SJSA1 (cell line): ENCODE data around the gene HOXA6. TPM values are rescaled to one million over a fixed set of nuclear protein-coding genes. Genes with fewer than 3 reads are reported as not detected.

Experiments used
- DNase-seq, 2 experiments: peaks; one replicate each; pipeline ENCODE4 v3.0.0-alpha.2; 2015 to 2020; ENCODE audit warnings: low spot score in 2 of 2, low read depth in 1 of 2
- H3K27ac ChIP-seq: fragments of 250-450 bp; sonication (Bioruptor Pico); 2 replicates; pipeline ENCODE4 v1.5.1; 2020; ENCODE audit warnings: mild to moderate bottlenecking, moderate library complexity
- H3K27me3 ChIP-seq: fragments of 250-450 bp; sonication (Bioruptor Pico); replicated peaks from 2 replicates; pipeline ENCODE4 v1.5.1; 2020; ENCODE audit warnings: mild to moderate bottlenecking, moderate library complexity
- H3K36me3 ChIP-seq: fragments of 250-450 bp; sonication (Bioruptor Pico); 2 replicates; pipeline ENCODE4 v1.5.1; 2020; ENCODE audit warnings: mild to moderate bottlenecking
- H3K4me1 ChIP-seq: fragments of 250-450 bp; sonication (Bioruptor Pico); replicated peaks from 2 replicates; pipeline ENCODE4 v1.6.1; 2021; ENCODE audit warnings: mild to moderate bottlenecking
- H3K4me3 ChIP-seq: fragments of 250-450 bp; sonication (Bioruptor Pico); 2 replicates; pipeline ENCODE4 v1.5.1; 2020; ENCODE audit warnings: mild to moderate bottlenecking
- H3K9me3 ChIP-seq: fragments of 250-450 bp; sonication (Bioruptor Pico); replicated peaks from 2 replicates; pipeline ENCODE4 v1.5.1; 2020; ENCODE audit warnings: mild to moderate bottlenecking
- total RNA-seq: library from RNA; depleted of rRNA; stranded (reverse); fragments of >200 nt; shearing (Covaris generic); gene quantifications from 2 replicates; pipeline ENCODE4 v1.2.3, GENCODE V29; 2014

HOXA6 gene
- total RNA-seq, 1 experiment from 2014 or later: 0.79 TPM

DNA sequence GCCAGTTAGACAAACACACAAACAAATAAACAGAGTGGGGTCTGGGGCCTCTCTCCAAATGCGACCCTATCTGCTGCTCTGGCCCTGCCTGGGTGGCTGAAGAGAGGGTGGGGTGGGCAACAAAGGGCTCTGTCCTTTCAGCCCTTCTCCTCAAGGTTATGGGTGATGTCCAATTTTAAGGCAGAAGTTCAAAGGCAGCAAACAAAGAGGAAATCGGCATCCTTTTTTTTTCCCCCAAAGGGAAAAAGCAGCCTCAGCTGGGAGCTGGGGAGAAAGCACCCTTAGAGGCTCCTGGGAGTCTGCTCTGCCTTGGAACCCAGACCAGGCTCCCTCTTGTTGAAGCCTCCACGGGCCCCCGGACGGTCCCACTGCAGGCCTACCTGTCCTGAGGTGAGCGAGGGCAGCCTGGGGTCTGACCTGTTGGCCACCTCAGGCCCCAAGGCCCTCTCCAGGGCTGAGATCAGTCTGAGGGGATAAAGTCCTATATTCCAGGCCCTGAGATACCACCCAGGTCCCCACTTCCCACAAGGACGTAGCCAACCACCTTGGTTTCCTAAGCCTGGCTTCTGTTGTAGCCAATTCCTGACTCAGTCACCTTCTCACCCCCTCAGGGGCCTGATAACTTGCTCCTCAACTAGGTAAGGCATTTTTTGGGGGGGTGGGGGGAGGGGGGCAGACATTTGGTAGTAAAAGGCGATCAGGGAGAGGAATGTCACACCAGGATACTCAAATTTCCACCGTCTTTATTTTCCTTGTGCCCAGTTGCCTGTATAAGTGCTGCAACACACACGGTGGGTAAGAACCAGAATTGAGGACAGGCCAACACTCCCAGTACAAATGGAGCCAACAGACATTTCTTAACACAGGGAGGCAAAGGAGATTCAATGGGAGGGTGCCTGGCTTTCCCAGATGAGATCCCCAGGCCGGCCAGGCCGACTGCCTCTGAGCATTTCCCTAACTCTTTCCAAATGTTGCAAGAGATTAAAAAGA lies 33.2 kb upstream of the HOXA6 start:
- Histone ChIP-seq H3K4me3 (peak overlapping the region; percentile 57), H3K27ac (peak overlapping the region; percentile 93), H3K36me3 (peaks cover 20% of the 10 kb centered on the region), H3K9me3 (no peaks in the 10 kb centered on the region), H3K27me3 (no peaks in the 10 kb centered on the region), H3K4me1 (peaks cover 69% of the 10 kb centered on the region)
- peak in 1 of 2 experiments; percentile 71 for DNase-seq

DNA sequence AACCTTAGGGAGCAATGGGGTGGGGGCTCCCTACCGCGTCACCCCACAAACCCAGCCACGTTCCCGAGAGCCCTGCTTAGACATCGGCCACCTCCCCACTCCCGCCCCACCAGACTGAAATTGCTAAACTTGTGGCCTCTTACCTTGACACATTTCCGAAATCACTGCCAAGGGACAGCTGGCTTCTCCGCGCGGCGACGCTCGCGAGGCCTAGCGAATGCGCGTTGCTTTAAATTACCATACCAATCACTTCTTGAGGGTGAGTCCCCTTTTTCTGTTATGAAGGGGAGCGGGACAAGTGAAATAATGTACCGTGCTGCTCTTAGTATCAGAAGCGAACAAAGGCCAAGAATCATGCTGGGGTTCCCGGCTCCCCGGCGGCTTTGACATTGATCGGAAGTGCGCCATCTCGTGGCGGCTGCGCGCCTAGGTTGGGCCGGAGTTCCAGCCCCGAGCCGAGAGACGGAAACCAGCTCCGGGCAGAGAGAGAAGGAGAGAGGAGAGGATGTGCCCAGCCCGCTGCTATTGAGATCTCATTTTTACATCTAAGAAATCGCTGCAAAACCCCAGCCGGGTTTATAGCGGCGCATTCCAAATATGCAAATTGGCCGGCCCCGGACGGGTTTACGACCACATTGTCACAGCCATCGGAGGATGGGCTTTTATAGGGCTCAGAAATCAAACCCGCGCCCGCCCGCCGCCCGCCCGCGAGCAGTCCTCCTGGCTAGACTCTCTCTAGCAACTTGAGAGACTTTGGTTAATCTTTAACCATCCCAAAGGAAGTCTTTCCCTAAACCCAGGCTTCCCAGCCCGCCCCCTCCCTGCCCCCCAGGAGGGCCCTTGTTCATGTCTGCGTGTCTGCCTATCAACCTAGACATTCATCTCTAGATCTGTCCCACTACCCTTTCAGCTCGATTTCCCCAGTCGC lies 32.2 kb upstream of the HOXA6 start:
- peaks cover 22% of the 10 kb centered on the region for H3K36me3 ChIP-seq
- DNase-seq: peak; percentile 86 to 94
- peaks cover 72% of the 10 kb centered on the region for H3K4me1 ChIP-seq
- H3K27me3 ChIP-seq: no peaks in the 10 kb centered on the region
- H3K4me3 ChIP-seq: peak overlapping the region; percentile 57
- peak overlapping the region; percentile 93 for H3K27ac ChIP-seq
- no peaks in the 10 kb centered on the region for H3K9me3 ChIP-seq

DNA sequence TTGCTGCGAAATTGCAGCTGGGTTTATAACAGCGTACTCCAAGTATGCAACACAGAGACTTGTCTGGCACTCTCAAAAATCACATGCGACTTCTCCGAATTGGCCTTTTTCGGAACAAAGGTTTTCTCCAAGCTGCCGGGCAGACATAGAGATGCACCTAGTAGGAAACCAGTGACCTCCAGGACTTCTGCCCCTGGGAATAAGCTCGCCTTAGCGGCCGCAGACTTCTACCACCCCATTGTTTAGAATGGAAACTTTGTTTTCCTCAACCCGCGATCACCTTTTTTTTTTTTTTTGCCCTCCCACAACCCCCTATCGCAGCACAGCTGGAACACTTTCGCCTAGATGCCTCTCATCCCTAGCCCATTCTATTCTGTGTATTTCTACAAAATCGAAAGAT lies 31.5 kb upstream of the HOXA6 start:
- Histone ChIP-seq H3K4me3 (peak overlapping the region; percentile 57), H3K4me1 (peaks cover 77% of the 10 kb centered on the region)

DNA sequence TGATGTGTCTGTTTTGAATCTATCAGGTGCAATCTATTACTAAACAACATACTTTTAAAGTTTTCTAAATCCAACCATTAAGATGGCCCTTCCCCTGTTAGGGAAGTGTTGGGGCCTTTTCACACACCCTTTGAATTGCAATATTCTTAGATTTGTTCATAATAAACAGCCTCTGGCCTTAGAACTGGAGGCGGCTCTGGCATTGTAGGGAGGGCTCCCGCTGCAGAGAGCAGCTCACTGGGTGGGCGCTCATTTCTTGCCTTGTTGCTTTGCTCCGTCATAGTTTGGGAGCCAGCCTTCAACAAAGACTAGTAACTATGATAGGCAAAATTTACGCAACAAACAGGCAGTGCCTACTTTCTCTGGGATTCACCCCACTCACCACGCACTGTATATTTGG lies 30.8 kb upstream of the HOXA6 start:
- H3K27me3 ChIP-seq: no peaks in the 10 kb centered on the region
- peak in 1 of 2 experiments; percentile 79 for DNase-seq
- peak overlapping the region; percentile 57 for H3K4me3 ChIP-seq
- no peaks in the 10 kb centered on the region for H3K9me3 ChIP-seq
- peak overlapping the region; percentile 93 for H3K27ac ChIP-seq
- H3K36me3 ChIP-seq: peaks cover 25% of the 10 kb centered on the region
- peaks cover 78% of the 10 kb centered on the region for H3K4me1 ChIP-seq

More for the DNA sequence above, 31.5 kb upstream of the HOXA6 start:
- peaks cover 19% of the 10 kb centered on the region for H3K36me3 ChIP-seq
- H3K27ac ChIP-seq: peak overlapping the region; percentile 93
- peak in 1 of 2 experiments; percentile 80 for DNase-seq
- H3K27me3 ChIP-seq: no peaks in the 10 kb centered on the region
- no peaks in the 10 kb centered on the region for H3K9me3 ChIP-seq

DNA sequence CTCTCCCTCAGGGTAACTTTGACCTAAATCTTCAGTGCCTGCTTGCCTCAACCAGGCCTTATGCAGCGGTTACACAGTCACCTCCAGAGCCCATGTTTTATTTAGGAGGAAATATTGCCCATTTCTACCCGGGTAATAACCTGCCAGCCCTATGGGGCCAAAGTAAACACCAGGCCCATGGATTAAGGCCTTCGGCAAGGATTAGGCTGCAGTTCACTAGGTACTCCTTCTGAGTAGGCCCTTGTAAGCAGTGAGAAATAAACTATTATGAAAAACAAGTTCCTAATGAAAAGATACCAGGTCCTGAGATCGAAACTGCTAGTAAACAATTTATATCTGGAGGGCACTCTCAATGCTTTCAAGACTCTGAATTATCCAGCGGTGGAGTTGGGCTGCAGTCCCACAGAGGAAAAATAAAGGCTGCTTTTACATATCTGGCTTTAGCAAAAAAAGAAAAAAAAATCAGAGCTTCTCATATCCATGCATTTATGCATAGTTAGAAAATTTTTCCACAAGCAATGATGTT lies 30.3 kb upstream of the HOXA6 start:
- Histone ChIP-seq H3K9me3 (no peaks in the 10 kb centered on the region), H3K4me3 (peak overlapping the region; percentile 57), H3K27ac (peak overlapping the region; percentile 93), H3K36me3 (peaks cover 28% of the 10 kb centered on the region), H3K4me1 (peaks cover 74% of the 10 kb centered on the region), H3K27me3 (no peaks in the 10 kb centered on the region)
- DNase-seq: peak in 1 of 2 experiments; percentile 81

DNA sequence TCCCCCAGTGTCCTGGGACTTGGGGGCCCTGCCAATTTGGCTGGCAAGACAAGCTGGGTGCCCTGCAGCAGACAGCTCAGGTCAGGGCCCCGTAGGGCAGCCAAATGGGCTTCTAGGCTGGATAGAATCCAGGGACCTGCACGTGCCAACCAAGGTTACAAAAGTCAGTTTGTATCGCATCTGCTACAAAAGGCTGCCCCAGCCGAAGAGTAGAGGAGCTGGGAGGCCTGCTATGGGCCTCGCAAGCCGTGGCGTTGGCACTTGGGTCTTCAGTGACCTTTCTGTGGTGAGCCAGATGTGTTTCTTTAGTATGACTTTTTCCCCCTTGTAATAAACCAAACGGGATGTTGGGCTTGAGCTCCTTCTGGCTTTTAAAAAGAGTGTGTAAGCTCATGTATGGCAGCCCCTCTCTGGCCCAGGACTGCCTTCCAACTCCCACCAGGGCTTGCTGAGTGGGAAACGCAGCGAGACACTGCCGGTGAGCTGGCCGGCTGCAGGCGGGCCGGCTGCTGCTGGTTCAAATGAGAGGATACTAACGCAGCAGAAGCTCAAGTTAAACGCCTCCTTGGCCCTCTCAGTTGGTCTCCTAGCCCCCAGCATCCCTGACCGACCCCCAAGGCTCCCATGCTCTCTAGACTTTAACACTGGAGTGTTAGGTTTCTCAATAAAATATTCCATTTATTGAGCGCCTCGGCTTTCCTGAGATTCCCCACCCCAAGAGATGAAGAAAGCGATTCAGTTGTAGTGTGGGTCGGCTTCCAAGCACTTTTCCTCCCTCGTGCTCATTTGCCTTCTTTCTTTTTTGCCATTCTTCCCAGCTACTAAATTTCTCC lies 29.6 kb upstream of the HOXA6 start:
- peak in 1 of 2 experiments; percentile 88 for DNase-seq
- H3K4me3 ChIP-seq: peak overlapping the region; percentile 57
- H3K27me3 ChIP-seq: no peaks in the 10 kb centered on the region
- H3K27ac ChIP-seq: peak overlapping the region; percentile 93
- no peaks in the 10 kb centered on the region for H3K9me3 ChIP-seq
- H3K36me3 ChIP-seq: peaks cover 26% of the 10 kb centered on the region
- peaks cover 73% of the 10 kb centered on the region for H3K4me1 ChIP-seq

DNA sequence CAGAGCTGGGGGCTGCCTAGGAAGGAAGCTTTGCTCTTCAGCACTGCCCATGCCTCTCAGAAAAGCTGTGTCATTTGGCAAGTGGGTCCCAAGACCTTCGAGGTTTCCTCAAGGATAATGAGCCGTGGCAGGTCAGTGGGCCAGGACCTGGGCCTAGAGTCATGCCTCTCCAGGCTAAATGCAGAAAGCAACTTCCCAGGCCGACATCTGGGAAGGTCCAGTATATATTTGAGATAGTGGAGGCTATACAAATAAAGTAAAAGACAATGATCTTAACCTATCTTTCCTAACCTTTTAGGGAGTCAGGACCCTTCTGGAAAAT lies 28.9 kb upstream of the HOXA6 start:
- Histone ChIP-seq H3K27me3 (no peaks in the 10 kb centered on the region), H3K4me1 (peaks cover 68% of the 10 kb centered on the region), H3K27ac (peak overlapping the region; percentile 93), H3K36me3 (peaks cover 26% of the 10 kb centered on the region), H3K4me3 (peak overlapping the region; percentile 57), H3K9me3 (no peaks in the 10 kb centered on the region)
- peak in 1 of 2 experiments; percentile 80 for DNase-seq

DNA sequence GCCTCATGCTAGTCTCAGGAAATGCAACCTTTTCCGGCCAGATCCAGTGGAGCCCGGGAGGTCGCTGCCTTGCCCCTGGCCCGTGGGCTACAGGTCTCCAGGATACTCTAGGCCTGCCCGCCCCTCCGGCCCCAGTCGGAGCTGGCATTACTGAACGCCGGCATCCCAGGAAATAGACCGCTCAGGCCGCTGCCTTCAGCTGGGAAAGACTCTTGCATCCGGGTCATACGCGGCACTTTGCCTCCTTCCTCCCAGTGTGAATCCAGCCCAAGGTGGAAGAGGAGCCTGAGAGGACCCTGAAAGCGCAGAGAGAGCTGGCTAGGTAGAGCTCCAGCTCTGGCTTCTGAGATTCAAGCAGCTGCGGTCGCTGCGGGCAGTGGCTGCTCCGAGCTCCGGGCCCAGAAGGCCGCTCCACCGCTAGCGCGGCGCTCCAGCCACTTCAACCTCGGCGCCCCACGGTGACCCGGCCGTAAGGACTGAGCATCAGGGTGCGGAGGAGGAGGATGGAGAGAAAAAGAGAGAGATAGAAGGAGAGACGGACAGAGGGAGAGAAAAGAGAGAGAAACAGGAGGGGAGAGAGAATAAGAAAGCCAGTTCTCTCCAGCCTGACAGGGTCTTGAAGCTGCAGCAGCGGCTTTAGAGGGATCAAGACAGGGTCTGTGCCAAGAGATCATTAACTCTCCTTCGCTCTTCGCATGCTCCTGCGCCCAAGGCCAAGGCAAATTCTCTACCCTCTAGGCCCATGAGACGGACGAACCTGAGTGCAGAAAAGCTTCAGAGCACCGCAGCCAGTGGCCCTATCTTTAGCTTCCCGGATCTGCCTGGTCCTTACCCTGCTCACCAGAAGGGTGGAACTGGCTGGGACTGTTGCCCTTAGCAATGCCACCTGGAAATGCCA lies 28.3 kb upstream of the HOXA6 start:
- peak; percentile 66 to 83 for DNase-seq
- H3K36me3 ChIP-seq: peaks cover 30% of the 10 kb centered on the region
- H3K9me3 ChIP-seq: no peaks in the 10 kb centered on the region
- peaks cover 68% of the 10 kb centered on the region for H3K4me1 ChIP-seq
- H3K4me3 ChIP-seq: peak overlapping the region; percentile 57
- no peaks in the 10 kb centered on the region for H3K27me3 ChIP-seq
- H3K27ac ChIP-seq: peak overlapping the region; percentile 93

DNA sequence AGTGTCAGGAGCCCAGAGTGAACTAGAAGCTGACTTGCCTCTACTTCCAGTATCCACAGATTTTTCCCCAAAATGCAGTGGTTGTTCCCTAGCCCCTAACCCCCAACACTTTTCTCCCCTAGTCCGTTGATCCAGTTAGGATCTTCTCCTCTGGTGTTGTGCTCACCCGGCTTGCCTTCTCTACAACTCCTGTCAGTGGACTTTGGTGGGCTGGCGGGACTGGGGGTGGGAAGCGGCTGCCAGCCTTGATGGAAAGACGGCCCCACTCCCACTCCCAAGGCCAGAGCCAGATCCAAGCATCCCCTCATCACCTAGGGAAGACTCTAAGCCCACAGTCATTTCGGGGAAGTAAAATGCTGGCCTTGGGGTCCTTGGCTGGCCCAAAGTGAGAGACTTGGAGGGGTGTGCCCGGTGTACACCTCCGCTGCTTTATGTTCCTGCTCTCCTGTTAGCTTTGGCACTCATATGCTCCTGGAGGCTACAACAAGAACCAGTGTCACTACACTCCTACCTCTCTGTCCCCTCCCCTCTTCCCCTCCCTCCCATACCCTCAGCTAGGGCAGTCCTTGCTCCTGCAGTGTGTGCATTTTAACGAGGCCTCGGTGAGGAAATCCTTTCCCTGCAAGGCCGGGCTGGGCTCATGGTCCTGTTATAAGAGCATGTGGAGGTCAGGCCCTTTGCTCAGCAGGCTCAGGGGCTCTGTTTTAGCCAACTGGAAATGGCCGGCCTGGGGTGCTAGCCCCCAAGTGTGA lies 27.5 kb upstream of the HOXA6 start:
- no peaks in the 10 kb centered on the region for H3K27me3 ChIP-seq
- peak overlapping the region; percentile 57 for H3K4me3 ChIP-seq
- peak in 1 of 2 experiments; percentile 84 for DNase-seq
- no peaks in the 10 kb centered on the region for H3K9me3 ChIP-seq
- peak overlapping the region; percentile 93 for H3K27ac ChIP-seq
- peaks cover 30% of the 10 kb centered on the region for H3K36me3 ChIP-seq
- peaks cover 60% of the 10 kb centered on the region for H3K4me1 ChIP-seq

DNA sequence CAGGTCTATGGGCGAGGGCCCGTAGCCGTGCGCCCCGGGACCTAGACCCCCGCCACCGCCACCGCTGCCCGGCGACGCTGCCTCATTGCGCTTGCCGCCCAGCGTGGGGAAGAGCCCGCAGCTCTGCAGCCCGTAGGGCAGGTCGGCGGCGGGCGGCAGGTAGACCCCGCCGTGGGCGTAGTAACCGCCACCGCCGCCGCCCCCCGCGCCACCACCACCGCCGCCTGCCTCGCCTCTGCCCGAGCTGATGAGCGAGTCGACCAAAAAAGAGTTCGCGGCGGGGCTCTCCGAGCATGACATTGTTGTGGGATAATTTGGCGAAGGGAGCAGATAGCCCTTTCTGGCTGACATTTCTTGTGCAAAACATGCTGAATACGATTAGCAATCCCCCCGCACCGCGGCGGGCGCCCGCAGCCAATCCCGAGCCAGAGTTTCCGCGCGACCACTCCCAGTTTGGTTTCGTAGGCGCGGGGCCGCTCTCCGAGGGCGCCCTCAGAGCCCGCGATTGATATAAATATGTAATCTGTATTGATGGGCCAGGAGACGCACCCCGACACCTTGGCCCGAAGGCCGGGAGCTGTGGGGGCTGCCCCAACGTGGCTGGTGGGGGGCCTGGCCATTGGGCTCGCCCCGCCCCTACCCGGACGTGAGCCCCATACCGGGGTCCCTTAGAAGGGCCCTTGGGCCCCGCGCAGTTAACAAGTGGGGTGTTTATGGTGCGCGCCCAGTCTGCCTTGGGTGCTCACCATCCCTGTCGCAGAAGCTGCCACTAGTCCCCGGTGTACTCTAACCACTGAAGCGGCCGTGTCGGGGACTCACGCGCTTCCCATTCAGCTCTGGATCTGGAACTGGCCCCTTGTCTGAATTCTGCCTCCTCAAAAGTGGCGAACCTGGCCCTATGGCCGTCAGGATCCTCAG lies 26.6 kb upstream of the HOXA6 start, which contains the start of gene HOXA10:
Gene HOXA10 (minus strand): TSS at position 365 of the 918 bp plus-strand sequence. CDS start 14 bp downstream, at position 351.
- DNase-seq: peak in 1 of 2 experiments; percentile 79
- Histone ChIP-seq H3K27ac (peak within 1 kb of the TSS; percentile 93), H3K27me3 (no peaks in the 10 kb centered on the region), H3K4me3 (peak within 1 kb of the TSS; percentile 57), H3K4me1 (peaks cover 59% of the 10 kb centered on the region), H3K9me3 (no peaks in the 10 kb centered on the region), H3K36me3 (peaks cover 34% of the 10 kb centered on the region)
